Dermis blood vessel endothelial cell (primary cell): ENCODE results near the gene CBARP. TPM values are rescaled to one million over a fixed set of nuclear protein-coding genes. Genes with fewer than 3 reads are reported as not detected.

Experiments
- DNase-seq: peaks from one replicate; pipeline ENCODE4 v3.0.0; 2010
- total RNA-seq: library from RNA; depleted of rRNA; stranded (reverse); fragments of >200 nt; gene quantifications from 2 replicates; pipeline ENCODE4 v1.2.3, GENCODE V29; 2014

CBARP gene, protein sequence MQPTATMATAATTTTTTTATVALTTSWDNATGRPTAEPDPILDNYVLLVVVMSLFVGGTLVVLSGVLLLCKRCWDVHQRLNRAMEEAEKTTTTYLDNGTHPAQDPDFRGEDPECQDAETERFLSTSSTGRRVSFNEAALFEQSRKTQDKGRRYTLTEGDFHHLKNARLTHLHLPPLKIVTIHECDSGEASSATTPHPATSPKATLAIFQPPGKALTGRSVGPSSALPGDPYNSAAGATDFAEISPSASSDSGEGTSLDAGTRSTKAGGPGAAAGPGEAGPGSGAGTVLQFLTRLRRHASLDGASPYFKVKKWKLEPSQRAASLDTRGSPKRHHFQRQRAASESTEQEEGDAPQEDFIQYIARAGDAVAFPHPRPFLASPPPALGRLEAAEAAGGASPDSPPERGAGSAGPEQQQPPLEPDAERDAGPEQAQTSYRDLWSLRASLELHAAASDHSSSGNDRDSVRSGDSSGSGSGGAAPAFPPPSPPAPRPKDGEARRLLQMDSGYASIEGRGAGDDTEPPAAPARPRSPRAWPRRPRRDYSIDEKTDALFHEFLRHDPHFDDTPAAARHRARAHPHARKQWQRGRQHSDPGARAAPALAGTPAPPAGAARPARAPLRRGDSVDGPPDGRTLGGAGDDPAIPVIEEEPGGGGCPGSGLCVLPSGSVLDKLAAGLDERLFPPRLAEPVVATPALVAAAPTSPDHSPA
- total RNA-seq = 2.7 and 2.8 TPM in 2 replicates

DNA sequence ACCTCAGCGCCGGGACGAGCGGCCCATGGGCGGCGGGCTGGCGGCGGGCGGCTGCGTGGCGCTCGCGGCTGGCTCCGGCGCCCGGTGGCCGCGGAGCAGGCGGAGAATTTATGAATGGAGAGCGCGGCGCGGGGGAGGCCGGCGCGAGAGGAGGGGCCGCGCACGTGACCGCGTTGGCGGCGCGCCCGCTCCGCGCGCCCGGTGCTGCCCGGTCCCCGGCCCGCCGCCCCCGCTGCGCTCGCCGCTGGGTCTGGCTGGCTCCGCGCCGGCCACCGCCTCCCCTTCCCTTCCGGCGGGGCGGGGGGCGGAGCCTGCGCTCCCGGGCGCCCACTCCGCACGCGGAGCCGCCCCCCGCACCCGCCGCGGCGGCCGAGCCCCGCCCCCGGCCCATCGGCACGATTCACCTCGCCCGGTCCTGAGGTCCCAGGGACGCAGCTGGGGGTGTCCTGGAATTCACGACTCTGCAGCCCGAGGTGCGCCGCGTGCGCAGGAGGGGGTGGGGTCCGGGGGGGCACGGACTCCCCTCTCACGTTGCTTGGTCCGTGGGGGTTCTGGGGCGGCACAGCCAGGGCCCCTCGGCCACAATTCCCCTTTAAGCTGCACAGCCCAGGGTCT is at the start of gene CBARP:
TSS of gene CBARP (minus strand) at position 252 of the 615 bp plus-strand sequence. CDS start 1,905 bp downstream, outside the sequence.
- DNase-seq = peak; percentile 44

DNA sequence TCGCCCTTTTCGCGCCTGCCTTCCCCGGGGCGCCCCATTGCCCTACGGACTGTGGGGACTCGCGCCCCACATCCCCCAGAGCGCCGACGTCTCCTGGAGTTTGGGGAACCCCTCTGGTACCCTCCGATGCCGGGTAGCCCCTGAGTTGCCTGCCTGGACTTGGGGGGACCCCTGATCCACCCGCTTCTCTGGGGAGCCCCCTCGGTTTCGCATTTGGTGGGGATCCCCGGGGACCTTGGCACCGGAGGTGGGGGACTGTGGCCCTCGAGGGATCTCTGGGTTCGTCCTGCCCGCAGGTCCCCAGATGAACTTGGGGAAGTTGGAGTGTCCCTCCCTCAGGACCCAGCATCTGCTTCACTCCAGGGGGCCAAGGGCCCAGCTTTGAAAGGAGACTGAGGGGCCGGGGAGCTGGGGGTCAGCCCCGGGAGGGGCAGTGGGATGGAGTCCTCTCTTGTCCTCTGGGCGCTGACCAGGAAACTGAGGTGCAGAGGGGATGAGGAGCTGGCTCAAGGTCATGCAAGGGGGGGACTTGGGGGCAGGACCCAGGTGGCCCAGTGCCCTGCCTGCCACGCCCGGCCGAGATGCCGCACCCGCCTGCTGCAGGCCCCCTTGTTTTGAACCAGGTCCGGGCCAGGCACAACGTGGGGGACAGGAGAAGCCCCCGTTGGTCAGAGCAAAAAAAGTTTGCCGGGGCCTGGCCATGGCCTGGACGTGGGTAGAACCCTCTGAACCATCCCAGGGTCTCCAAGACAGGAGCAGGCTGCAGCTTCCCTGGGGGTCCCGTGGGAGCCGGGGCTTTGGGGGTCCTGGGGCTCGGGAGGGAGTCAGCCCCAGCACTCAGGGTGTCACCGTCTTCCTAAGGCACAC is 48.9 kb upstream of the CBARP start:
- no peak for DNase-seq

DNA sequence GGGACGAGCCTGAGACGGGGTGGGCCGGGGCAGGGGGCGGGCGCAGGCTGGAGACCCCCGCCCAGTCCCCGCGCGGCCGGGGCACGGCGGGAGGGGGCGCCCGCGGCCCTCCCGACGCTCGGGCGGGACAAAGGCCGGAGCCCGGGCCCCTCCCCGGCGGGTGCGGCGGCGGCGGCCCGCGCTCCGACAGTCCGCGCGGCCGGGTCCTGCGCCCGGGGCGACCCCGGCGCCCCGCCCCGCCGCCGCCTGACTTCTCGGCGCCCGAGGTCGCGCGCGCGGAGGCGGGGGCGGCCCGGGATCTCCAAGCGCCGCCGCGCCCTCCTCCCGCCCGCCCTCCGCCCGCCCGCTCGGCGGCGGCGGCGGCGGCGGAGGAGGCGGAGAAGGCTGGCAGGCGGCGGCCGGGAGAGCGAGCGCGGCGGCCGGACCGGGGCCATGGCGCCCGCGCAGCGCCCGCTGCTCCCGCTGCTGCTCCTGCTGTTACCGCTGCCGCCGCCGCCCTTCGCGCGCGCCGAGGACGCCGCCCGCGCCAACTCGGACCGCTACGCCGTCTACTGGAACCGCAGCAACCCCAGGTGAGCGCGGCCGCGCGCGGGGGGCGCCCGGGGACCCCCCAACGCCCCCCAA is 48.0 kb upstream of the CBARP start, which contains the start of gene EFNA2:
TSS of gene EFNA2 (plus strand) at position 137 of the 624 bp plus-strand sequence. CDS start at position 433, 296 bp downstream.
- no peak for DNase-seq

DNA sequence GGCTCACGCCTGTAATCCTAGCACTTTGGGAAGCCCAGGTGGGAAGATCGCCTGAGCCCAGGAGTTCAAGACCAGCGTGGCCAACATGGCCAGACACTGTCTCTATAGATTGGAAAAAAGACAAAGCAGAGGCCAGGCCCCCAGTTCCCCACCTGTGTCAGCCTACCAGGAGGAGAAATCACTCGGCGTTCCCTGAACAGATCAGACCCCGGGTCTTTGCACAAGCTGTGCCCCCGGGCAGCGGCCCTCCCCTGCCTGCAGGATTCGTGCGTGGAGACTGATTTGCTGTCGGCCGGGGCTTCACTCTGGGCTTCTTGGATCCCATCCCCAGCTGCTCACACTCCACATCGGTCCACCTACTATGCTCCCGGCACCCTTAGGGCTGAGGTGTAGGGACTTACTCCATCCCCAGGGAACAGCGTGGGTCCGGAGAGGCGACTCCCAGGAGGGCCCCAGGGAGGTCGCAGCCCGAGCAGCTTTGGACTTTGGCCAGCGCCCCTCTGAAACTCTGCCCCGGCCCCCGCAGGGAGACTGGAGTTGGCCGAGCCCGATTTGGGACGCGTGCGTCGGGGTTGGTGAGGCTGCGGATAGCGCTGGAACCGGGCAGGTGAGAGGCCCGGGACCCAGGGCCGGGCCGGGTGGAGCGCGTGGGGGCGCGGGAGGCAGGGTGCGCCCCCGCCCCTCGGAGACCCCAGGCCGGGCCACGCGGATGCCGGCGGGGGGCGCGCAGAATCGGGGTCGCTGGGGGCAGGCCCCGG is 47.4 kb upstream of the CBARP start:
- no peak for DNase-seq

DNA sequence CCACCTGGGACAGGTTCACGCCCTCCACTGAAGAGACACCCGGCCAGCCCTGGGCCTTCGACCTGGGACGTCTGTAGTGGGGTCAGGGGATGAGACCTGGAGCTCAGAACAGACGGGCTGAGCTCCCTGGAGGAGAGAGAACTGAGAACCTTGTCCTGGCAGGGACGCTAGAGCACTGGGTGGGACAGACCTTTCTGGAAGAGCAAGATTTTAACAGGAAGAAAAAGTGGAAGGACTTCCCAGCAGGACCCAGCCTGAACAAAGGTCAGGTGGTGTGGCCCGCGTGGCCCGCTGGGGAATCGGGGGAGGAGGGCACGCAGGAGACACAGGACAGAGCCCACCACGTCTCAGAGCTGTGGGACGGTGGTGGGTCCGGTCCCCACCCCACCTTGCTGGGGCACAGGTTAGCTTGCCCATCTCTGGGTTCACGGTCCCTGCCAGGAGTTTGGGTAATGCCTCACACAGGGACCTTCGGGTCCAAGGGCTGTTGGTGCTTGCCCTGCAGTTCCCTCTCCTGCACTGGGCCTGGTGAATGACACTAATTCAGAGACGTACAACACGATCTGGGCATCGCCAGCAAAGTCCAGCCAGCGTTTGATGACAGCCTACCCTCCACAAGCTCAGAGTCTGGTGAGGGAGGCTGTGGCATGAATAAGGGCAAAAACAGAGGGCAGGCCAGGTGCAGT is 46.6 kb upstream of the CBARP start:
- no peak for DNase-seq

DNA sequence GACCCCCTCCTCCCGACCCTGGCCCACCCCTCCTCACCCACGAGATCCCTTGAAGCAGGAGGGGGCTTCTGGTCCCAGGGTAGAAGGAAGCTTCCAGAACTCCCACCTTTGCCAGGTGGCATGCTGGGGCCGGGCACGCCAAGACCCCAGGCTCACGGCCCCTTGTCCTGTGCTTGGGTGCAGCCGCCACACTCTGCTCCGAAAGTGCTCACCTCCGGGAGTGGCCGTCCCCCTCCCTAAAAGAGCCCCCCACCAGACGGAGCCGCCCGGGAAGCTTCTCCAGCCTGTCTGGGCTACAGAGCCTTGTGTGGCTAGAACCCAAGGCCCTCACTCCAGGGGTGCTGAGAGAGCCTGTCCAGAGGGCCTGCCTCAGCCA is 46.1 kb upstream of the CBARP start:
- no peak for DNase-seq

DNA sequence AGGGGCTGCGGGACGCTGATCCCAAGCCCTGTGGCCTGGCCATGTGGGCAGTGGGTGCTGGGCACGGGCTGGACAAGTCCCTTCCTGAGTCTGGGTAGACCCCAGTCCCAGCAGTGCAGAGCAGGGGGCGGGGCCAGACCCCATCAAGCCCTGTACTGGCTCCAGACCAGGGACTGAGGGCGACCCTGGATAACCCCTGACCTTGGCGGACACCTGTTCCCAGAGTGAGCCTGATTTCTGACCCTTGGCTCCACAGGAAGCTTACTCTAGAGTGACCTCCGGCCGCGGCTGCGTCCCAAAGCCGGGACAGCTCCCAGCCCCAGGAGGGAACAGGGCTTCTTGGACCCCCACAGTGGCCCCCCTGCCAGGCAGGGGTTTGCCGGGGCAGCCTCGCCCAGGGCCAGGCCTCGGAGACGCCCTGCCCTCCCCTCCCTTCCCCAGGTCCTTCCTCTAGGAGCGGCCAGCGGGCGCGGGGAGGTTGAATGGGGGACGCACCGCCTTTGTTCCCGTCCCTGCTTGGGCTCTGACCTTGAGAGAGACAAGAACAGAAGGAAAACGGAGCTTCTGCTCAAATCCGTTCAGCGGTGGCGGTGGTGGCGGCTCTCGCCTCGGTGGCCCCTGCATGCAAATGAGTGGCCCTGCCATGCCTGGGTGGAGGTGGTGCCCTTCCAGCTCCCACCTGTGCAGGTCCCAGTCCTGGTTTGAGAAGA is 45.6 kb upstream of the CBARP start:
- no peak for DNase-seq

DNA sequence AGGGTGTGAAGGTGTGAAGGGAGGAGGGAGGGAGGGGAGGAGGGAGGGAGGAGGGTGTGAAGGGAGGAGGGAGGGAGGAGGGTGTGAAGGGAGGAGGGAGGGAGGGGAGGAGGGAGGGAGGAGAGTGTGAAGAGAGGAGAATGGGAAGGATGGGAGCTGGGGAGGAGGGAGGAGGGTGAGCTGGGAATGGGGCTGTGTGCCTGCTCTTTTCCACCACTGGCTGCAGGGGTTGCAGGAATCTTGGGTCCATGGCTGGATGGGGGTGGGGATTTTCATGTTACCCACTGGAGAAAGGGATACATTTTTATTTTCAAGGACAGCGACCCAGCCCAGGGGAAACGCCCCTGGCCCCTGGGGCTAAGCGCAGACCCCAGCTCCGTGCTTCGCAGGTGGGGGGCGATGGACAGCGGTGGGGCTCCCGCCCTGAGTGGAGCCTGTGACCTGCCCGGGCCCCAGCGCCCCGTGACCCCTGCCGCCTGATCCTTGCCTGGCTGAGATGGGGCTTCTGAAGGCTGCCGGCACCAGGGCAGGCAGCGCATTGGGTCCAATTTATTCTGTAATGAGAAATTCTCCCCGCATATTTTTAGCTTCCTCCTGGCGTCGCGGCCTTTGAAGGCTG is 44.9 kb upstream of the CBARP start:
- DNase-seq = no peak

DNA sequence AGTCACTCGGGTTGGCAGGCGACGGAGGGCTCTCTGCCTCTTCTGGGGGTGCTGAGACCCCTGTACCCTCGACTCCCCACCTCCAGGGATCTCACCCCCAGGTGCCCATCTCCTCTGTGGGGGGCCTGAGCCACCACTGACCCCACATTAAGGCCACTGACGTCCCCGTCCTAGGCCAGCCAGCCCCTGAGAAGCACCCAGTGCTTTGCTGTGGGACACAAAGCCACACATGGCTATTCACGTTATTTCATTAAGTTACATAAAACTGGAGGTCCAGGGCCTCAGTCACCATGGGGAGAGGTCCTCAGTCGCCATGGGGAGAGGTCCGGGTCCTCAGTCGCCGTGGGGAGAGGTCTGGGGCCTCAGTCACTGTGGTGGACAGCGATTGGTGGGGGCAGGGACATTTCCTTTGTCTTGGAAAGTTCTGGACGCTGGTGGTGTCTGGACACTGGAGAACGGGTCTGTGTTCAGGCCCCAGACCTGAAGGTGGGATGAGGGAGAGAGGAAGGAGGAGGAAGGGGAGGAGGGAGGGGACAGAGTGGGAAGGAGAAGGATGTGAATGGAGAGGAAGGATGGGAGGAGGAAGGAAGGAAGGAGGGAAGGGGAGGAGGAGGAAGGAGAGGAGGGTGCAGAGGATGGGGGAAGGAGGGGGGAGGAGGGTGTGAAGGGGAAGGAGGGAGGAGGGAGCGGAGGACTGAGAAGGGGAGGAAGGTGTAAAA is 43.9 kb upstream of the CBARP start:
- DNase-seq = no peak

DNA sequence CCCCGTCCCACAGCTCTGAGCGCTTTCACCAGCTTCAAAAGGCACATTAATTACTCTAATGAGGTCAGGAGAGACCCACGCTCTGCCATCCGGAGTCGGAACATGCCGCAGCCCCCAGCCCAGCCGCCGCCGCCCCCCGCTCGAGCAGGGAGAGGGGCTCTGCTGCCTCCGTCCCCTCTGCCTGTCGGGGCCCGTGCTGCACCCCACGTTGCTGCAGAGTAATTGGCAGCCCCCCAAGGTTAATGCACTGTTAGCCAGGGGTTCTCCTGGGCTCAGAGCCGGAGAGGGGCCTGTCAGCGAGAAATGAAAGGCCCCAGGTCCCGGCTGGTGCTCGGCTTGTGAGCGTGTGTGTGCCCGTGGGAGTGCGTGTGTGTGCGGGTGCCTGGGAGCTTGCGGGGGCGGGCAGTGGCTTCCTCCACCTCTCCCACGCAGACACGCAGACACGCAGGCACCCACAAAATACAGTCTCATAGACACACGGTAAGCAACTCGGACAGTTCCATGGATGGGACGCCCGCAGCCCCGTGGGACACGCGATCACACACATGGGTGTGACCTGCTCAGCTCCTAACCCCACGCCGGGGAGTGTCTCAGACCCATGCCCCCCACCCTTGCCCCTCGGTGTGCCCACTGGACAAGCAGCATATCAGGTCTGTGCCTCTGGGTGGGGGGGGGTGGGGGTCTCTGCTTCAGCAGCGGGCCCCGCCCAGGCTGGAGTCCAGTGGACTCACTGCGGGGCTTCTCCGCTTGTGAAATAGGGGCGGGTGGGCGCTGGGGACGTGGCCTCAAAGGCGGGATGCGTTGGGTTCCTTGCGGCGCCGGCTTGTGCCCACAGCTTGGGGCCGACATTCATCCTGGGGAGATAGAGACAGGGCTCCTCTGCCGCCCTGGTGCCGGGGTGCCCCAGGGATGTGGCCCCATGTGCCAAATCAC is 43.1 kb upstream of the CBARP start:
- DNase-seq = no peak

DNA sequence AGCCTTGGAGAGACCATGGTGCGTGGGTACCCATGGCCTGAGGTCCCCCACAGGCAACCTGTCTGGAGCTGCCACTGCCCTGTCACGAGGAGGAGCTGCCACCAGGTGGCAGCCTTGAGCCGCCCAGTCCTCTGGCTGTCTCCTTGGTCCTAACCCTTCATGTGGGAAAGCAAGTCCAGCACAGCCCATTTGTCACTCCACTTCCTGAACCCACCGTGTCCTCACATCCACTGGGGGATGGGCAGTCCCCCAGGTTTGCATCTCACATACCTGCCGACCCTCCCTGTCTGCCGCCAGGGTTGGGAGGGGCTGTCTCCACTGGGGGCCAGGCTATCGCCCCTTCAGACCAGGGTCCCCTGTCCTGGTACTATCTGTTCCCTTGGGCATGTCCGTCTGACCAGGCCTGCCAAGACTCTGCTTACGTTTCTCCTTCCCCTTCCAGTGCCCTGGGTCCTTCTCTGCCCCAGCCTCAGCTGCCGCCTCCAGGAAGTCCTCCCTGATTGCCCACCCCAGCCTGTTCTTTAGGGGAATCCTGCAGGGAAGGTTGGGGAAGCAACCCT is 42.1 kb upstream of the CBARP start:
- DNase-seq = peak; percentile 92

DNA sequence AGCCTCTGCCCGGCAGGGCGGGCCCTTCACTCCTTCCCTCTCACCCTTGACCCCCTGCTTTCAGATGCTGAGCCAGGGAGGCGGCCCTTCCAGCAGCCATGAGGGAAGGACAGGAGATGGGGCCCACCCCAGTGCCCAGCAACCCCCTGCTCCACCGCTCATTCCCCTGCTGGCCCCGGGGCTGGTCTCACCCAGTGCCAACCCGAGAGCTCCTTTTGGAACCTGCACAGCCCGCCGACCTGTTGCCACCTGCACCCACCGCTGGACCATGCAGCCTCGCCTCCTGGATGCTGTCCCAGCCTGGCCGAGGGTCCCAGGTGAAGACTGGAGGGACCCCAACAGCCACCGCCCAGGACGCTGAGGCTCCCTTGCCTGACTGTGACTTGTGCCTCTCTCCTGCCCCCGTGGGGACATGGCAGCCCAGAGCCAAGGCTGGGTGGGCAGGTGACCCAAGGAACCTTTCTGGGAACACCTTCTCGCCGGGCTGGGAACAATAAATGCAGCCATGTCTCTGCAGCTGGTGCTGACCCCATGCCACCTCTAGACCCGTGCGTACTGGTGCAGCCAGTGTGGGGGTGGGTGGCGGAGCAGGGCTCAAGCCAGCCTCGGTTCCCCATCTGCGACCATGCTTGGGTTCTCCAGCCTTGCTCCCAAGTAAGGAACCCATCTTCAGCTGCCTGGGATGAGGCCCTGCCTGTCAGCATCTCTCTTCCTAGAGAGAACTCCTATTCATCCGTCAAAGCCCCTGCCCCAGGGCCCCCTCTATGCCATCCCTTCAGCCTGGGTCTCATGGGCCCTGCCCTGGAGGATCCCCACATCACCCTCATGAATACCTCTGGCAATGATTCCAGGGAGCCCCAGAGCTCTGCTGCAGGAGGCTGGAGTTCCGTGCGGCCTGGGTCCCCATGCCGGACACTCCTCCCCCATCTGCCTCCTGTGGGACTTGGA is 41.2 kb upstream of the CBARP start:
- no peak for DNase-seq

DNA sequence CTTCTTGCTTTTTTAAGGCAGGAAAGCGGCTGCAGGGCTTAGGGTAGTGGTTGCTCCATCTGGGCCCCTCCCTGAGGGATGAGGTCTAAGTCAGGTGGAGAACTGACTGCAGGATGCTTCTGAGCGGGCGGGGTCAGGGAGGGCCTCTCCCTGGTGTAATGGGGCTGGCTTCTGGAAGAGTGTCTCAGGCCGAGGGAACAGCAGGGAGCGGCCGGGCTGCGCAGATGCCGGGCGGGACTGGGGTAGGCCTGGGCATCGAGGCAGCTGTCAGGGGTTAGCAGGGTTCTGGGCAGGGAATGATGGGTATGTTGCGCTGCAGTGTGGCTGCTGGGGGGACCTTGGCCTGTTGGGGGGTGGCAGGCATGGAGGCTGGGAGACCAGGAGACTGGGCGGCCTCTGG is 40.3 kb upstream of the CBARP start:
- DNase-seq = no peak

DNA sequence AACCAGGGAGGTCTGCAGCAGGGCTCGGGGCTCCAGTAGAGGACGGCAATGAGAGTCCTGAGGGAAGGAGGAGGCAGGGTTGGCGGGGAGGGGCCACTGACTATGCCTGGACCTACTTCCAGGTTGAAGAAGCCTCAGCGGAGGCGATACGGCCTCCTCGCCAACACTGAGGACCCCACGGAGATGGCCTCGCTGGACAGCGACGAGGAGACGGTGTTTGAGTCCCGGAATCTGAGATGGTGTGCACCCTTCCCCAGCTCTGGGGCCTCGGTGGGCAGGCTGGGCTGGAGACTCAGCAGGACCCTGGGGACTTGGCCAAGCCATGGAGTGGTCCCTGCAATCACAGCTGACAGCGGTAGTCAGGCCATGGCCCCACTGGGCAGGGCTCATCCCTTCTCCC is 39.3 kb upstream of the CBARP start:
- DNase-seq = no peak

DNA sequence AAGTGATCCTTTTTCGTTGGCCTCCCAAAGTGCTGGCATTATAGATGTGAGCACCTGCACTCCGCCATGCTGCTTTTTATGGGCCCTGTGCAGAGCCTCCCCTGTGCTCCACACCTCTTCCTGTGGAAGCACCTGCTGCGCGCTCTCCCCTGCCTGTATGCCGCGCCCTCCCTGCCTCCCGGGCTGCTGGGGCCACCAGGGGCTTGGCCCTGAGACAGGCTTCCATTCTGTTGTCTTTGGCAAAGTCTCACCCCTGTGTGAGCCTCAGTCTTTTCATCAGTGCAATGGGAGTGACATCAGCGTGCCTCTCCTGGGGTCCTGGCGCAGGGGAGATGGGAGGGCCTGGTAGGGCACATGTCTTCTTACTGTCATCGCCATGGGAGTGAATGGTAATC is 38.8 kb upstream of the CBARP start:
- DNase-seq = no peak

DNA sequence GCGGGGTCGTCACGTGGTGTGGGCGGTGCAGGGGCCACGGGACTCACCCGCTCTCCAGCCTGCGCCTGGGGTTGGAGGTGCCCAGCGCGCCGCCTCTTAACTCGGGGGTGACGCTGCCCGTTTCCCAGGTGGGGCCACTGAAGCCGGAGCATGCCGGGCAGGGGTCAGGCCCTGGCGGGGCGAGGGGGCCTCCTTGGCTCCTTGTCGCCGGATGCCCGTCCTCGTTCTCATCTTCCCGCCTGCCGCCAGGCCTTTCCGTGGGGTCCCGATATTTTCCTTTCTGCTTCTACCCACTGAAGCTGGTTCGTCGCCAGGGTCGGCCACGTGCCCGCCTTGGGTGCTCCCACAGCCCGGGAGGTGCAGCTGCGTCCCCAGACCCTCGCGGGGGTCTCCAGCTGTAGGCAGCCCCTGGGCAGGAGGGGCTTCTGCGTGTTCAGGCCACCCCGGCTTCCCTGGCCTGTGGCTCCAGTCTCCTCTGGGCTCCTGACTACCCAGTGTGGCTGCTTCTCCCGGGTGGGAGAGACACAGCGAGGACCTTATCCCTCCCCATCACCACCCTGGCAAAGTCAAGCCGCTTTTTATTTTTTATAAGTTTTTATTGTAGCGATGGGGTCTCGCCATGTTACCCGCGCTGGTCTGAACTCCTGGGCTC is 38.3 kb upstream of the CBARP start:
- no peak for DNase-seq
